ENCODE measurements around the gene CRBN.

DNA sequence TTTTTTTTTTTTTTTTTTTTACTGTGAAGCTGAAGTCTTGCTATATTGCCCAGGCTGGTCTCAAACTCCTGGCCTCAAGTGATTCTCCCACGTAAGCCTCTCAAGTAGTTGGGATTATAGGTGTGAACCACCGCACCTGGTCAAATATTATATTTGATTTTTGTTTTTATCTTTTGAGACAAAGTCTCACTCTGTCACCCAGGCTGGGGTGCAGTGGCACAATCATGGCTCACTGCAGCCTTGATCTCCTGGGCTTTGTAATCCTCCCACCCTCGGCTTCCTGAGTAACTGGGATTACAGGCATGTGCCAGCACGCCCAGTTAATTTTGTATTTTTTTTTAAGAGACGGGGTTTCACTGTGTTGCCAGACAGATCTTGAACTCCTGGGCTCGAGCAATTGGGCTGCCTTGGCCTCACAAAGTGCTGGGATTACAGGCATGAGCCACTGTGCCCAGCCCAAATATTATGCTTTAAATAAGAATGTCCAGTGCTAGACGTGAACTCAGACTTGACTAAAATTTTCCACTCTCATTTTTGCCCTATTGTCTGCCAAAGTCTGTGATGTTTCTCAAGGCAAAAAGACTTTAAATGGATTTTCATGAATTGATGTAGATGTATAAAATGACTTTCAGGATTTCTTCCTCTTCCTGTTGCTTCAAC, 33.4 kb upstream of the CRBN start:
- TF ChIP-seq, protein P1, sequence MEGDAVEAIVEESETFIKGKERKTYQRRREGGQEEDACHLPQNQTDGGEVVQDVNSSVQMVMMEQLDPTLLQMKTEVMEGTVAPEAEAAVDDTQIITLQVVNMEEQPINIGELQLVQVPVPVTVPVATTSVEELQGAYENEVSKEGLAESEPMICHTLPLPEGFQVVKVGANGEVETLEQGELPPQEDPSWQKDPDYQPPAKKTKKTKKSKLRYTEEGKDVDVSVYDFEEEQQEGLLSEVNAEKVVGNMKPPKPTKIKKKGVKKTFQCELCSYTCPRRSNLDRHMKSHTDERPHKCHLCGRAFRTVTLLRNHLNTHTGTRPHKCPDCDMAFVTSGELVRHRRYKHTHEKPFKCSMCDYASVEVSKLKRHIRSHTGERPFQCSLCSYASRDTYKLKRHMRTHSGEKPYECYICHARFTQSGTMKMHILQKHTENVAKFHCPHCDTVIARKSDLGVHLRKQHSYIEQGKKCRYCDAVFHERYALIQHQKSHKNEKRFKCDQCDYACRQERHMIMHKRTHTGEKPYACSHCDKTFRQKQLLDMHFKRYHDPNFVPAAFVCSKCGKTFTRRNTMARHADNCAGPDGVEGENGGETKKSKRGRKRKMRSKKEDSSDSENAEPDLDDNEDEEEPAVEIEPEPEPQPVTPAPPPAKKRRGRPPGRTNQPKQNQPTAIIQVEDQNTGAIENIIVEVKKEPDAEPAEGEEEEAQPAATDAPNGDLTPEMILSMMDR (IDR thresholded peaks at IDR 0.05; ENCODE audit: low read depth, low read length), result no peak
- no peak for TF ChIP-seq MYC (IDR thresholded peaks at IDR 0.05; ENCODE audit: low read depth, low read length)
- TF ChIP-seq POLR2A (IDR thresholded peaks at IDR 0.05; ENCODE audit: extremely low read depth, insufficient read length), result no peak
